Renal pelvis (tissue), 4 donors: Measurements from ENCODE around the gene PIK3C2G. TPM values are rescaled to one million over a fixed set of nuclear protein-coding genes. Genes with fewer than 3 reads are reported as not detected.

ENCODE experiments used
- DNase-seq: peaks from one replicate; pipeline ENCODE4 v3.0.0-alpha.2; 2013
- polyA plus RNA-seq, 3 donors: library from polyadenylated mRNA; unstranded; fragments of 120-200 nt; gene quantifications; one replicate each; pipeline ENCODE4 v1.2.1, GENCODE V29; 2013; ENCODE audit not compliant: insufficient read length in 3 of 3

PIK3C2G gene
- polyA plus RNA-seq, 3 donors, result 3.6 to 5.2 (median 4.3) TPM

- DNase-seq, result no peak
These were observed 301.2 kb downstream of the PIK3C2G start for GRCh38 chr12:18562531-18562930.

DNA sequence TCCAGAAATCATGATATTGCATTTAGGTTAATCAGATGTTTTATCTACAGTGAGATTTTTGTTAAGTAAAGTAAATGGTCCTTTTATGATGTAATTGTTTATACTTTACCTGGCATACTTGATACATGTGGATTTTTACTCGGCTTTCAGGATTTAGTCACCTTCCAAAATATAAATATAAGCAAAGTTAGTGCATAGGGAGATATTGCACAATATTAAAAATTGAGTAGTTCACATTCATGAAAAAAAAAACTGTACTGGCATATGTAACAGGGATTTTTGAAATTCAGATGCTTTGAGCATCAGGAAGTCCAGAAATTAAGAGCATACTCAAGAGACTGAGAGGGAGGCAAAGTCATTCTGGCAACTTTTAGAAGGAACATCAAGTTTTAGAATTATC lies 303.0 kb downstream of the PIK3C2G start:
- DNase-seq, result no peak

DNA sequence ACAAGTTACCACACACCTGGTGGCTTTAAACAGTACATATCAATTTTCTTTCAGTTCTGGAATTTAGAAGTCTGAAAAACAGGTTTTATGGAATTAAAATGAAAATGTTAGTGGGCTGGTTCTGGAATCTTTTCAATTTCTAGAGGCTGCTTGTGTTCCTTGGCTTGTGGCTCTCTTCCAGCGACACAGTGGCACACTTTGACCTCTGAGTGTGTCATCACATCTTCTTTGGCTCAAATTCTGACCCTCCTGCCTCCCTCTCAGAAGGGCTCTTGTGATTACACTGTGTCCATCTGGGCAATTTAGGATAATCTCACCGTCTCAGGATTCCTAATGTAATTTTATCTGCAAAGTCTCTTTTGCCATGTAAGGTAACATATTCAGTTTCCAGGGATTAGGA lies 306.5 kb downstream of the PIK3C2G start:
- DNase-seq, result no peak

DNA sequence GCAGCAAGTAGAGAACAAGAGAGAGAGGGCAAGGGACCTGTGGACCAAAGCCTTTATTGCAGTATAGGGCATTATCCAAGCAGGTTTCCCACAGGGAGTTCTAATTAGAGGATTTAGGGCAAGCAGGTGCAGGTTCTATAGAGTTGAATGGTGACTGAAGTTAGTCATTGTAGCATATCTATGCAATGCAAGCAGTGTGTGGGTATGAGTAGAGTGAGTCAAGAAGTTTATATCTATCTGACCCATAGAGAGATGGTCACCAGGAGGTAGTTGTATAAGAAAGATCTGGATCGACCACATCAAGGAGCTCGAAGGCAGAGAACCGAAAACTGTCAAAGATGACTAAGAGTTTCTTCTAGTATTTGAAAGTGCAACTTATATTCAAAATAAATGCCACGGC lies 309.2 kb downstream of the PIK3C2G start:
- DNase-seq, result no peak

- DNase-seq, result no peak
These were observed 314.8 kb downstream of the PIK3C2G start for GRCh38 chr12:18576104-18576626.

DNA sequence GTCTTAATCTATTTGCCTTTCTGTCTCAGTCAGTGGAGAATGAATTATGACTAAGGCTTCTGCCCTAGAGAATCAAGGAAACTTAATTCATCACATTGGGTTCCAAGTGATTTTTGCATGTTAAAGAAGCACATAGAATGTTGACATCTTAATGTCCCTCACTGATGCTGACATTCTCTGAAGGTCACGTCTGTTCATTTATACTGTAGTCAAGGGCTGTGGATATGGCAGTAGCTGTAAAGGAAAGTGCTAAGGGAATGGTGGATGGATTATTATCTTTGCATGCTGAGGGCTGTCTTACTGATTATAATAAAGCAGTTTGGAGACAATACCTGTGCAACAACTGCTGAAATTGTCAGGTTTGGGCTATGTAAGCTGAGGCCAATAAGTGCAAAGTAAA lies 315.3 kb downstream of the PIK3C2G start:
- no peak for DNase-seq

DNA sequence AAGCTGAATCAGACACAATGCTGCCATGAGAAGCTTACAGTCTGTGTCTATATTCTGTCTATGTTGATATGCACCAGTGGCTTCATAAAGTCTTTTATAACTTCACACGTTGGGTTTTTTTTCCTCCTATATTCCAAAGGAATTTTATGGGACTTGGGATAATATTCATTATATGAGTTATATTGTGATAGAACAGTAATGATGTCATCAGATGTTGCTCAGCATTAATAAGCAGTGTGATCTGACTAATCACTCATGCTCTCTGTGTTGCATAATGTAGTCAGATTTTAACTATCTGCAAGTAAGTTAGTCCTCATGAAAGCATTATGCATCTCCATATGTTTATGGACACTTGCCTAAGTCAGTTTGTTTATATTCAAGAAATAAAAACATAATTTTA lies 316.9 kb downstream of the PIK3C2G start:
- no peak for DNase-seq

DNA sequence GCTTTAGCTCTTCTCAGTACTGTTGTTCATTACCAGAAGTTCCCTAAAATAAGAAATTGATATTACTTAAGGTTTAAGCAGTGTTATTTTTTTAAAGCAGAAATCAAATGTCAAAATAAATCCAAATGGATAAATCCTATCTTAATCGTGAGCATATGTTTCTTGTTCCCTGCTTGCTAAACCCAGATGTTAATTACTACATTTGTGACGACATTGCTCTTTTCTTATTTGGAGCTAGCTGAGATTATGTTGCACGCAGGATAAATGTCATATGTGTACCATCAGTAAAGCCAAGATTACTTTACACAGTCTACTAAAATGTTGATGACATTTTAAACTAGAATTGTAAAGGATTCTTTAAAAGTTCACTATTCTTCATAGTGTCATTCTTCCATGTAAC lies 319.0 kb downstream of the PIK3C2G start:
- DNase-seq, result no peak

DNA sequence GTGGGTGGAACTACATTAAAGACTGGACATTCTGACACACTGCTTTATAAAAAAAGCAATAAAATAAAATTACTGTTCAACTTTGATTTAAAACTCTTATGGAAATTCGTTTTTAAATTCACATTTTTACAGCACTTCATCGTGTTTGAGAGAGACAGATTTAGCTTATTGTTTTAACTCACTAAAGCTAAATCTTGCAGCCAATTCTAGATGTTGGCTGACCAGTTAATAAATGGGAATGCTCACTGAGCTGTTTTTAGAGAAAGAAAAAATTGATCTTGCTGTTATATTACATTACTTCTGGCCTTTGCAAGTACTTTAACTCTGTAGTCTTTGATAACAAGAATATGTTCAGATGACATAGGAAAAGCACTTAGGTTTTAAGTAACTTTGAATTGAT lies 319.4 kb downstream of the PIK3C2G start:
- no peak for DNase-seq

DNA sequence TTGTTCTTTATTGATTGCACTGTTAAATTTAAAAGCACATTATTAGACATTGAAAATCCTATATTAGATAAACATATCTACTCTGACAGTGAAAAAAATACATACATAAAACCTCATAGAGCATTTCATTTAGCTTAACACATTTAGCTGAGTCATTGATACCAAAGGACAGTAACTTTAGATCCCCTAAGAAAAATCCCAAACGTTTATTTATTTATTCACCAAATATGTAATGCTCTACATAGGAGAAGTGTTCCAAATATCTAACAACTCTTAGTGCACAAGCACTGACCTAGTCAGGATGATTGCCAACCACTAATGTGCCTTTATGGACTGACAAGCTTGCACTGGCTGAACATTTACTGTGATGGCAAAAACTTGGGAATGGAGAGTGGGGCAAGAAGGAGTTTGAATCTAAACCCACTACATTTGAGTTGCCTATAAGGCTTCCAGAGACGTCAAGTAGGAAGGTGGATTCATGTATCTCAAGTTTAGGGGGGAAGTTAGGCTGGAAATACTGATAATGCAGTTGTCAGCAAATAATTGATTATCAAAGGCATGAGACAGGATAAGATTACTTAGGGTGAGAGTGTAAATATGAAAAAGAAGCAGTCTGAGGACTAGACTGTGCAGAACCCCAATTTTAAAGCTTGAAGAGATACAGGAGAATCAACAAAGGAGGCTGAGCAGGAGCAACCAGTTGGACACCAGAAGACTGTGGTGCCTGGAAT lies 320.1 kb downstream of the PIK3C2G start:
- DNase-seq, result no peak

- DNase-seq, result no peak
These were observed 322.3 kb downstream of the PIK3C2G start for GRCh38 chr12:18583655-18584054.

- no peak for DNase-seq
These were observed 325.3 kb downstream of the PIK3C2G start for GRCh38 chr12:18586581-18586980.

DNA sequence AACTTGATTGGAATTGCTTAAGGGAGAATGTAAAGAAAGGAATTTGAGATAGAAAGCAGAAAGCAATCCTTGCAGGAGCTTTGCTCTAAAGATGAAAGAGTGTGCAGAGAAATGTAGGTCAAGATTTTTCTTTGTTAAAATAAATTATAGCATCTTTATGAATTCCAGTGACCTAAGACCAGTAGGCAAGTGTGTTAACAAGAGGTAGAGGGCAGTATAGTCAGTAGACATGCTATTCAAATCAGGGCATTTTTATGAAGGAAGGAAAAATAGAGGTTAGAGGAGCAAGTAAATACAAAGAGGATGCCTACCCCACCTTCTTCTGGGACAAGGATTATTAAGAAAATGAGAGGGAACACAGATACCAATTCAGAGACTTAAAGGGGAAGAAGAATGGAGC lies 328.0 kb downstream of the PIK3C2G start:
- no peak for DNase-seq

GRCh38 chr12:18591473-18591872 lies 330.2 kb downstream of the PIK3C2G start:
- no peak for DNase-seq

- DNase-seq, result peak; percentile 9
These were observed 334.1 kb downstream of the PIK3C2G start for GRCh38 chr12:18595412-18595811.

DNA sequence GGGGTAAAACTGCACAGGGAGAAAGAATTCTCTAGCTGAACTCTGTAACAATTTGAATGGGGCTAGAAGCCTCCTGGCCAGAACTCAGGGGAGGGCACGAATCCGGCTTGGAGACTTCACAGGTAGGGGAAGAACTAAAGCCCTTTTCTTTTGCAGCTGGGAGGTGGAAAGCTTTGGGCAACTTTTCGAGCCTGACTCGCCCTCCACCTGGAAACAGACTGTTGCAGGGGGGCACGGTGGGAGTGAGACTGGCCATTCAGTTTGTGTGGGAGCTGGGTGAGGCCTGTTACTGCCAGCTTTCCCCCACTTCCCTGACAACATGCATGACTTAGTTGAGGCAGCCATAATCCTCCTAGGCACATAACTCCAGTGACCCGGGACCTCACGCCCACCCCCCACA lies 340.6 kb downstream of the PIK3C2G start:
- DNase-seq, result no peak

DNA sequence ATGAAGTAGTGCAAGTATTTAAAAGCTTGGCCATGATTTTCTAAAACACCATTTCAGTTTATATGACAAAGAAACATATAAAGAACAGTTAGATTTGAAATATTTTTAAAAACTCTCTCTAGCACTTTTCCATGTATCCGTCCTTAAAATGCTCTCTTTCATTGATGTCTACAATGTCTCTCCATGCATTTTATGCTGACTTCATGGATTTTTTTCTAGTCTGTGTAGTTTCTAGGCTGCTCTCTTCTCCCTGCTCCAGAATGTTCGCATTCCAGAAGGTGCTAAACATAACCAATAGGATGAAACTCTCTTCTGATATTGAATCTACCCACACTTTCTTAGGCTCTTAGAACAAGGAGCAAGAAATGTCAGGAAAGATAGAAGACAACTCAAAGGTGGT lies 351.7 kb downstream of the PIK3C2G start:
- DNase-seq, result no peak

DNA sequence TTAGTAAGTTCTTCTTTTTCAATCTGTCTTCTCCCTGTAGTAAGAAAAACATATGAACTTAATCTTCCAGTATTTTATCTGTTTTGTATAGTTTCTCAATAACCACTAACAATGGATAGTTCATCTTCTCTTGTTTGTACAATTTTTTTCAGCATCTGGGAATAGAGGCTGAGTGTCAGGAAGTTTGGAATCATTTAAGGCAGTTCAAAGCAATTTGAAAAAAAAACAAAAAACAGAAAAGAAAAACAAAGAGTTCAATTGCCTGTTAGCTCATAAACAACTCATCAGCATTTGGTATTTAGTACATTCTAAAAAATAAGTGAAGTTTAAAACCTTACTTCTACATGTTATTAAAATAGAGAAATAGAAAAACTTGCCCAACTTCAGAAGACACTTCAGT lies 359.7 kb downstream of the PIK3C2G start:
- no peak for DNase-seq

DNA sequence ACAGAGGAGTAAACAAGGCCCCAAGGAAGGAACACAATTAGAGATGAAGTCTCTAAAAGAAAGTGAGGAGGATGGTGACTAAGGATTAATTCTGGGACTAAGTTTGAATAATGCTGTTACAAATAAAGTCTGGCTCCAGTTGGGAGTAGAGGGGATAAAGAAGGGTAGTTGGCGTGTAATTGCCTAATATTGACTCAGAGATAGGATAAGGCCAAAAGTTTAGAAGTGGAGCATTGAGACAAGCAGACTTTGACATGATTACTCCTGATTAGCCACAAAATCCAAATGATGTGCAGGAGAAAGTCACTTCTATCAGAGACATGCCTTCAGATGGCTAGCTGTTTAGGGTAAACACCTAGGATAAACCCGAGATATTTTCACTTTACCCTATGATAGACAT lies 368.1 kb downstream of the PIK3C2G start:
- no peak for DNase-seq

- DNase-seq, result no peak
These were observed 368.6 kb downstream of the PIK3C2G start for GRCh38 chr12:18629916-18630315.

GRCh38 chr12:18631339-18631738 lies 370.0 kb downstream of the PIK3C2G start:
- DNase-seq, result no peak

- DNase-seq, result no peak
These were observed 371.5 kb downstream of the PIK3C2G start for GRCh38 chr12:18632848-18633247.

GRCh38 chr12:18634382-18634781 lies 373.1 kb downstream of the PIK3C2G start:
- DNase-seq, result no peak

GRCh38 chr12:18640321-18640955 lies 379.1 kb downstream of the PIK3C2G start:
- DNase-seq, result peak; percentile 29
